ENCODE measurements around the gene HOXB3.

DNA sequence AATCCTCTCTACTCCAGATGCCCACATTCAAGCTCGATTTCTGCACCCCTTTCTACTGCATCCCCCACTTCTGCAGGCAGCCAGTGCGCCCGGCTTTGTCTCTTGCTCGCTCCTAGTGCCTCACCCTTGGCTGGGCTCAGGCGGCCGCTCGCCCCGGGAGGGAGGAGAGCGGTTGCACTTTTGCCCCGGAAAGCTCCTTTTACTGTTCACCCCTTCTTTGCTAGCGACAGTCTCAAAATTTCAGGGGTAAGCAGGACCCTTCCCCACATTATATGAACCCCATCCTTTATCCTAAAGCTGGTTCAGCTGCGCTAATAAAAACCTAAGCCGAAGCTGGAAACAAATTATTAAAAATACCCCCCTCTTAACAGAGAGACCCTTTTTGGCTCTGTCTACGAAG is 2.5 kb upstream of the HOXB3 start:
- TF ChIP-seq, protein P1, sequence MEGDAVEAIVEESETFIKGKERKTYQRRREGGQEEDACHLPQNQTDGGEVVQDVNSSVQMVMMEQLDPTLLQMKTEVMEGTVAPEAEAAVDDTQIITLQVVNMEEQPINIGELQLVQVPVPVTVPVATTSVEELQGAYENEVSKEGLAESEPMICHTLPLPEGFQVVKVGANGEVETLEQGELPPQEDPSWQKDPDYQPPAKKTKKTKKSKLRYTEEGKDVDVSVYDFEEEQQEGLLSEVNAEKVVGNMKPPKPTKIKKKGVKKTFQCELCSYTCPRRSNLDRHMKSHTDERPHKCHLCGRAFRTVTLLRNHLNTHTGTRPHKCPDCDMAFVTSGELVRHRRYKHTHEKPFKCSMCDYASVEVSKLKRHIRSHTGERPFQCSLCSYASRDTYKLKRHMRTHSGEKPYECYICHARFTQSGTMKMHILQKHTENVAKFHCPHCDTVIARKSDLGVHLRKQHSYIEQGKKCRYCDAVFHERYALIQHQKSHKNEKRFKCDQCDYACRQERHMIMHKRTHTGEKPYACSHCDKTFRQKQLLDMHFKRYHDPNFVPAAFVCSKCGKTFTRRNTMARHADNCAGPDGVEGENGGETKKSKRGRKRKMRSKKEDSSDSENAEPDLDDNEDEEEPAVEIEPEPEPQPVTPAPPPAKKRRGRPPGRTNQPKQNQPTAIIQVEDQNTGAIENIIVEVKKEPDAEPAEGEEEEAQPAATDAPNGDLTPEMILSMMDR (IDR thresholded peaks at IDR 0.05) = no peak
- TF ChIP-seq ZFX (IDR thresholded peaks at IDR 0.05; ENCODE audit: borderline replicate concordance) = no peak

Measured in 22Rv1 (cell line).